GM10847 (cell line): ENCODE results near the gene DPYD.

Experiments
- POLR2A ChIP-seq: IDR thresholded peaks from 2 replicates; pipeline ENCODE4 v1.6.1; 2011; ENCODE audit not compliant: insufficient read length; ENCODE audit errors: extremely low read depth

The DPYD gene

GRCh38 chr1:97651250-97651649 is 269.6 kb downstream of the DPYD start:
- TF ChIP-seq POLR2A = no peak

- no peak for TF ChIP-seq POLR2A
Observed at GRCh38 chr1:97649591-97649990, 271.2 kb downstream of the DPYD start.

GRCh38 chr1:97647776-97648175 is 273.1 kb downstream of the DPYD start:
- TF ChIP-seq POLR2A = no peak

GRCh38 chr1:97646071-97646470 is 274.8 kb downstream of the DPYD start:
- TF ChIP-seq POLR2A = no peak

- no peak for TF ChIP-seq POLR2A
Observed at GRCh38 chr1:97640677-97641076, 280.2 kb downstream of the DPYD start.

GRCh38 chr1:97636941-97637340 is 283.9 kb downstream of the DPYD start:
- TF ChIP-seq POLR2A = no peak

GRCh38 chr1:97634758-97635157 is 286.1 kb downstream of the DPYD start:
- TF ChIP-seq POLR2A = no peak

GRCh38 chr1:97632776-97633175 is 288.1 kb downstream of the DPYD start:
- TF ChIP-seq POLR2A = no peak

GRCh38 chr1:97632075-97632474 is 288.8 kb downstream of the DPYD start:
- no peak for TF ChIP-seq POLR2A

GRCh38 chr1:97630948-97631347 is 289.9 kb downstream of the DPYD start:
- no peak for TF ChIP-seq POLR2A

GRCh38 chr1:97630281-97630680 is 290.6 kb downstream of the DPYD start:
- TF ChIP-seq POLR2A = no peak

- TF ChIP-seq POLR2A = no peak
Observed at GRCh38 chr1:97623220-97623619, 297.6 kb downstream of the DPYD start.

GRCh38 chr1:97621955-97622354 is 298.9 kb downstream of the DPYD start:
- TF ChIP-seq POLR2A = no peak

GRCh38 chr1:97619706-97620105 is 301.1 kb downstream of the DPYD start:
- TF ChIP-seq POLR2A = no peak

- no peak for TF ChIP-seq POLR2A
Observed at GRCh38 chr1:97610748-97611147, 310.1 kb downstream of the DPYD start.

GRCh38 chr1:97610102-97610501 is 310.7 kb downstream of the DPYD start:
- no peak for TF ChIP-seq POLR2A

- no peak for TF ChIP-seq POLR2A
Observed at GRCh38 chr1:97608272-97608671, 312.6 kb downstream of the DPYD start.

GRCh38 chr1:97603776-97604175 is 317.1 kb downstream of the DPYD start:
- no peak for TF ChIP-seq POLR2A
